ENCODE data around the gene USO1. TPM values are rescaled to one million over a fixed set of nuclear protein-coding genes. Genes with fewer than 3 reads are reported as not detected.
"Not testable (repeated sequence)": the region's sequence is repeated elsewhere in the genome, so short reads cannot be mapped to it uniquely, and the experiment has no call there.

Gene USO1
- total RNA-seq, 2 donors from 2014 or later: 52.0 to 53.3 TPM

DNA sequence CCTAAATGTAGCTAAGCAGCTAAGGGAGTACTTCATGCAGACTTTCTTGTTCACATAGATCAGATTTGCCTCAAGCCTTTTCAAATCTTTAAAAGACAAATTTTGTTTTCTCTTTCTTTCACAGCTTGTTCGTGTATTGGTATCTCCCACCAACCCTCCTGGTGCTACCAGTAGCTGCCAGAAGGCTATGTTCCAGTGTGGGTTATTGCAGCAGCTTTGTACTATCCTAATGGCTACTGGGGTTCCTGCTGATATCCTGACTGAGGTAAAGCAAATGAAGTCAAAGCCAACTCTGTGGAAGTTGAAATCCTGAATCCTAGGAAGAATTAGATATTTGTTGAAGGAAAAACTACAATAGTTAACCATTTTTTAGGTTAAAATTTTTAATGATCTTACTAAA, 62.6 kb downstream of the USO1 start:
- Histone ChIP-seq H3K9me3 (no peaks in the 10 kb centered on the region), H3K36me3 (no peaks in the 10 kb centered on the region), H3K27ac (no peak overlapping the region), H3K27me3 (replicated peaks; ENCODE audit: insufficient read depth) (no peaks in the 10 kb centered on the region), H3K4me1 (replicated peaks) (no peaks in the 10 kb centered on the region), H3K4me3 (no peak overlapping the region)
- DNase-seq (ENCODE audit: low spot score): no peak
- intact Hi-C loops (cut with DNase I): no loop called here
- TF ChIP-seq, protein P1, sequence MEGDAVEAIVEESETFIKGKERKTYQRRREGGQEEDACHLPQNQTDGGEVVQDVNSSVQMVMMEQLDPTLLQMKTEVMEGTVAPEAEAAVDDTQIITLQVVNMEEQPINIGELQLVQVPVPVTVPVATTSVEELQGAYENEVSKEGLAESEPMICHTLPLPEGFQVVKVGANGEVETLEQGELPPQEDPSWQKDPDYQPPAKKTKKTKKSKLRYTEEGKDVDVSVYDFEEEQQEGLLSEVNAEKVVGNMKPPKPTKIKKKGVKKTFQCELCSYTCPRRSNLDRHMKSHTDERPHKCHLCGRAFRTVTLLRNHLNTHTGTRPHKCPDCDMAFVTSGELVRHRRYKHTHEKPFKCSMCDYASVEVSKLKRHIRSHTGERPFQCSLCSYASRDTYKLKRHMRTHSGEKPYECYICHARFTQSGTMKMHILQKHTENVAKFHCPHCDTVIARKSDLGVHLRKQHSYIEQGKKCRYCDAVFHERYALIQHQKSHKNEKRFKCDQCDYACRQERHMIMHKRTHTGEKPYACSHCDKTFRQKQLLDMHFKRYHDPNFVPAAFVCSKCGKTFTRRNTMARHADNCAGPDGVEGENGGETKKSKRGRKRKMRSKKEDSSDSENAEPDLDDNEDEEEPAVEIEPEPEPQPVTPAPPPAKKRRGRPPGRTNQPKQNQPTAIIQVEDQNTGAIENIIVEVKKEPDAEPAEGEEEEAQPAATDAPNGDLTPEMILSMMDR (IDR thresholded peaks at IDR 0.05): no peak
- TF ChIP-seq POLR2A (IDR thresholded peaks at IDR 0.05) (no peak), POLR2AphosphoS5 (IDR thresholded peaks at IDR 0.05) (no peak)
- WGBS: 50% methylated on average over 1 of the region's 1 CpG

- H3K36me3 ChIP-seq: no peaks in the 10 kb centered on the region
- H3K4me1 ChIP-seq (replicated peaks): no peaks in the 10 kb centered on the region
- no peak overlapping the region for H3K27ac ChIP-seq
- H3K4me3 ChIP-seq: no peak overlapping the region
- TF ChIP-seq POLR2A (IDR thresholded peaks at IDR 0.05): no peak
- TF ChIP-seq, protein P1 (IDR thresholded peaks at IDR 0.05): no peak
- TF ChIP-seq POLR2AphosphoS5 (IDR thresholded peaks at IDR 0.05): no peak
- intact Hi-C loops (cut with DNase I): no loop called here
- DNase-seq (ENCODE audit: low spot score): no peak
- no peaks in the 10 kb centered on the region for H3K27me3 ChIP-seq (replicated peaks; ENCODE audit: insufficient read depth)
- WGBS: 89% methylated on average over 1 of the region's 1 CpG
- H3K9me3 ChIP-seq: no peaks in the 10 kb centered on the region
These were observed 65.6 kb downstream of the USO1 start for GRCh38 chr4:75790024-75790423.

DNA sequence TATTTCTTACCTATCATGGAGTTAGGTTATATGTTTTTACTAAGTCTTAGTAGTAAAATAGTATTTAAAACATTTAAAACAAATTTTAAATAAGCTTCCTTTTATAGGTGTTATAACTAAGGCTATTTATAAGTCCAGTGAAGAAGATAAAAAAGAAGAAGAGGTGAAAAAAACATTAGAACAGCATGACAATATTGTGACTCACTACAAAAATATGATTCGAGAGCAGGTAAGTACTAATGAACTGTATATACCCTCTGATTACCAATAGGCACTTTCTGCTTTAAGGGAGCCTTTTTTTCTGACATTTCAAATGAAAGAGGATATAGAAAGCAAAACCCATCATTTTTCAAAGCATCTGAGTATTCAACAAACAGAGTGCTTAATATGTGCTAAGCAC, 76.6 kb downstream of the USO1 start:
- WGBS: 65% methylated on average over 1 of the region's 1 CpG
- intact Hi-C loops (cut with DNase I): no loop called here

GRCh38 chr4:75806035-75806434, 81.7 kb downstream of the USO1 start:
- H3K4me1 ChIP-seq (replicated peaks); H3K27me3 ChIP-seq (replicated peaks; ENCODE audit: insufficient read depth); DNase-seq (ENCODE audit: low spot score); H3K9me3 ChIP-seq; H3K4me3 ChIP-seq; H3K36me3 ChIP-seq; H3K27ac ChIP-seq: not testable (repeated sequence)
- WGBS: 84% methylated on average over 8 of the region's 8 CpGs
- intact Hi-C loops (cut with DNase I): loop anchor here (5.0 kb wide), 1 partner anchor 134 kb away; the partner anchor contains the start of gene G3BP2

More for the DNA sequence above, 76.6 kb downstream of the USO1 start:
- no peak overlapping the region for H3K27ac ChIP-seq
- no peaks in the 10 kb centered on the region for H3K4me1 ChIP-seq (replicated peaks)
- no peaks in the 10 kb centered on the region for H3K27me3 ChIP-seq (replicated peaks; ENCODE audit: insufficient read depth)
- H3K9me3 ChIP-seq: no peaks in the 10 kb centered on the region
- DNase-seq (ENCODE audit: low spot score): no peak
- TF ChIP-seq POLR2A (IDR thresholded peaks at IDR 0.05): no peak
- TF ChIP-seq, protein P1 (IDR thresholded peaks at IDR 0.05): no peak
- TF ChIP-seq POLR2AphosphoS5 (IDR thresholded peaks at IDR 0.05): no peak
- no peak overlapping the region for H3K4me3 ChIP-seq
- H3K36me3 ChIP-seq: no peaks in the 10 kb centered on the region

DNA sequence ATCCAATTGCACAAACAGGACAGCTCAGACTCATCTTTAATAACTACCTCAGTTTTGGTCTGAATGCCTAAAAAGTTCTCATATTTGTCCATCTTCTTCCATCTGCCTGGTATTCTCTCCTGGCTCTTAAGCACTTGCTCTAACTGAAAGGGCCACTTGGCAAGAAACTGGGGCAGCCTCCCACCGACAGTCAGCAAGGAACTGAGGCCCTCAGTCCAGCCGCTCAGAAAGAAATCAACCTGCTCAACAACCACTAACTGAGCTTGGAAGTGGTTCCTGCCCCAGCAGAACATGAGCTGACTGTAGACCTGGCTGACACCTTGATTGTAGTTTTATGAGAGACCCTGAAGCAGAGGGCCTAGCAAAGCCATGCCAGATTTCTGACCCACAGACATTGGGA, 93.5 kb downstream of the USO1 start:
- Histone ChIP-seq H3K27ac (no peak overlapping the region), H3K36me3 (no peaks in the 10 kb centered on the region), H3K27me3 (replicated peaks; ENCODE audit: insufficient read depth) (no peaks in the 10 kb centered on the region), H3K4me3 (no peak overlapping the region), H3K4me1 (replicated peaks) (no peaks in the 10 kb centered on the region), H3K9me3 (no peaks in the 10 kb centered on the region)
- no peak for DNase-seq (ENCODE audit: low spot score)
- intact Hi-C loops (cut with DNase I): no loop called here
- TF ChIP-seq, protein P1 (IDR thresholded peaks at IDR 0.05): no peak
- TF ChIP-seq POLR2AphosphoS5 (IDR thresholded peaks at IDR 0.05) (no peak), POLR2A (IDR thresholded peaks at IDR 0.05) (no peak)
- 68% methylated on average over 2 of the region's 2 CpGs for WGBS

All from prostate gland (tissue), 2 donors.